Measurements from ENCODE around the gene CUEDC1. TPM values are rescaled to one million over a fixed set of nuclear protein-coding genes. Genes with fewer than 3 reads are reported as not detected.
A peak's percentile ranks its signal among the peaks of the same experiment; 100 is the strongest.

CUEDC1 gene
- total and polyA plus RNA-seq, 2 of the 13 experiments (the other 11 are each of a cell fraction or from before 2014, with no cell fraction given) = 7.4 to 12.9 TPM

GRCh38 chr17:57902800-57903759, 52.1 kb downstream of the CUEDC1 start (continued):
- peak; percentile 86 for TF ChIP-seq MAX (IDR thresholded peaks at IDR 0.05)
- no peak for TF ChIP-seq BRCA1 (CRISPR knock-in tag; IDR thresholded peaks at IDR 0.05)
- TF ChIP-seq NFATC3 (CRISPR knock-in tag; IDR thresholded peaks at IDR 0.05) = peak; percentile 78; the same call in 1 of the 2 replicates
- peak; percentile 90 for TF ChIP-seq ZBTB43 (CRISPR knock-in tag; conservative IDR thresholded peaks at IDR 0.05)
- TF ChIP-seq POGZ (CRISPR knock-in tag; IDR thresholded peaks at IDR 0.05) = peak; percentile 78; the same call in 1 of the 2 replicates
- TF ChIP-seq ZNF576 (CRISPR knock-in tag; IDR thresholded peaks at IDR 0.05) = no peak
- 0 out of 2 replicates have a peak, but pooled peaks have one; percentile 9 for TF ChIP-seq ZKSCAN1 (IDR thresholded peaks at IDR 0.05; ENCODE audit: low read length)
- peak; percentile 42; the same call in 1 of the 2 replicates for TF ChIP-seq ZNF652 (CRISPR knock-in tag; IDR thresholded peaks at IDR 0.05; ENCODE audit: borderline replicate concordance, low read depth)
- no peak for TF ChIP-seq FLYWCH1 (CRISPR knock-in tag; IDR thresholded peaks at IDR 0.05)
- TF ChIP-seq ZSCAN21 (CRISPR knock-in tag; IDR thresholded peaks at IDR 0.05; ENCODE audit: borderline replicate concordance) = peak; percentile 22; the same call in 1 of the 2 replicates
- TF ChIP-seq SNAPC4 (CRISPR knock-in tag; IDR thresholded peaks at IDR 0.05) = no peak
- no peak for TF ChIP-seq MLLT10 (CRISPR knock-in tag; IDR thresholded peaks at IDR 0.05)
- TF ChIP-seq ZXDC (CRISPR knock-in tag; IDR thresholded peaks at IDR 0.05) = no peak
- peak; percentile 79 for TF ChIP-seq HMG20B (CRISPR knock-in tag; conservative IDR thresholded peaks at IDR 0.05)
- 0 out of 2 replicates have a peak, but pooled peaks have one; percentile 35 for TF ChIP-seq ZC3H13 (CRISPR knock-in tag; IDR thresholded peaks at IDR 0.05)
- no peak for TF ChIP-seq NBN (conservative IDR thresholded peaks at IDR 0.05)
- no peak for TF ChIP-seq EEA1 (CRISPR knock-in tag; IDR thresholded peaks at IDR 0.05; ENCODE audit: borderline replicate concordance)

All from HepG2 (cell line).